HepG2 (cell line): Measurements from ENCODE around the gene NAE1. TPM values are rescaled to one million over a fixed set of nuclear protein-coding genes. Genes with fewer than 3 reads are reported as not detected.

ENCODE experiments used
- FOXM1 ChIP-seq: sonication (generic); formaldehyde crosslinking; IDR thresholded peaks from 2 replicates; pipeline ENCODE4 v1.5.0; 2020; ENCODE audit warnings: missing genetic modification reagents
- ISL2 ChIP-seq: sonication (generic); formaldehyde crosslinking; IDR thresholded peaks from 2 replicates; pipeline ENCODE4 v1.5.0; 2020; ENCODE audit warnings: missing genetic modification reagents
- PRPF4 ChIP-seq: fragments of 200-400 bp; formaldehyde crosslinking; IDR thresholded peaks from 2 replicates; pipeline ENCODE4 v1.6.1; 2016; ENCODE audit warnings: low read length, low read depth; ENCODE audit not compliant: poor library complexity, severe bottlenecking
- RBFOX2 ChIP-seq: fragments of 200-400 bp; formaldehyde crosslinking; IDR thresholded peaks from 2 replicates; pipeline ENCODE4 v1.6.1; 2017; ENCODE audit warnings: low read depth, mild to moderate bottlenecking, low read length
- RELA ChIP-seq: sonication (generic); formaldehyde crosslinking; IDR thresholded peaks from 2 replicates; pipeline ENCODE4 v1.4.0; 2020; ENCODE audit warnings: missing genetic modification reagents
- TCF12 ChIP-seq, 2 experiments: fragments of 450-650 bp in 1 of 2; sonication (generic) in 1 of 2; formaldehyde crosslinking in 1 of 2; IDR thresholded peaks; 2 replicates each; pipeline versions ENCODE4 v1.6.1 to v1.8.0; 2017 to 2022; ENCODE audit warnings: antibody characterized with exemption in 1 of 2, mild to moderate bottlenecking in 1 of 2, missing genetic modification reagents in 1 of 2, moderate library complexity in 1 of 2
- ZBTB3 ChIP-seq: sonication (generic); formaldehyde crosslinking; IDR thresholded peaks from 2 replicates; pipeline ENCODE4 v1.4.0; 2020; ENCODE audit warnings: low read depth, mild to moderate bottlenecking, moderate library complexity, missing genetic modification reagents, borderline replicate concordance
- ZNF20 ChIP-seq: sonication (generic); formaldehyde crosslinking; IDR thresholded peaks from 2 replicates; pipeline ENCODE4 v1.4.0; 2020; ENCODE audit warnings: mild to moderate bottlenecking, moderate library complexity, missing genetic modification reagents
- ZNF224 ChIP-seq: sonication (generic); formaldehyde crosslinking; IDR thresholded peaks from 2 replicates; pipeline ENCODE4 v1.5.0; 2020; ENCODE audit warnings: mild to moderate bottlenecking, missing genetic modification reagents
- ZNF230 ChIP-seq: sonication (generic); formaldehyde crosslinking; IDR thresholded peaks from 2 replicates; pipeline ENCODE4 v1.4.0; 2020; ENCODE audit warnings: mild to moderate bottlenecking, missing genetic modification reagents
- ZNF550 ChIP-seq: sonication (generic); formaldehyde crosslinking; IDR thresholded peaks from 2 replicates; pipeline ENCODE4 v1.4.0; 2020; ENCODE audit warnings: mild to moderate bottlenecking, missing genetic modification reagents, borderline replicate concordance
- ZNF552 ChIP-seq: sonication (generic); formaldehyde crosslinking; IDR thresholded peaks from 2 replicates; pipeline ENCODE4 v1.9.0; 2022; ENCODE audit warnings: missing genetic modification reagents, mild to moderate bottlenecking, borderline replicate concordance
- ZNF746 ChIP-seq: sonication (generic); formaldehyde crosslinking; IDR thresholded peaks from 2 replicates; pipeline ENCODE4 v1.8.0; 2022; ENCODE audit warnings: mild to moderate bottlenecking, missing genetic modification reagents
- ZSCAN20 ChIP-seq: sonication (generic); formaldehyde crosslinking; IDR thresholded peaks from 2 replicates; pipeline ENCODE4 v1.4.0; 2020; ENCODE audit warnings: missing genetic modification reagents, mild to moderate bottlenecking, borderline replicate concordance
- polyA plus RNA-seq, 8 experiments: library from polyadenylated mRNA; depleted of rRNA in 3 of 8; stranded (reverse) in 7 of 8; unstranded in 1 of 8; fragments of >200 nt; fragmentation: Illumina TruSeq in 4 of 8; extraction: Trizol in 4 of 8; gene quantifications; 2 replicates each; pipeline versions ENCODE4 v1.2.1 to v1.2.3, GENCODE V29; 2011 to 2016; ENCODE audit warnings: low read depth in 4 of 8, missing spikeins in 1 of 8, mixed read lengths in 1 of 8; ENCODE audit not compliant: insufficient read depth in 1 of 8
- total RNA-seq, 5 experiments: library from RNA; depleted of rRNA; stranded (reverse); fragments of >200 nt; fragmentation: Illumina TruSeq; extraction: Trizol; gene quantifications; 2 replicates each; pipeline ENCODE4 v1.2.3, GENCODE V29; 2016; ENCODE audit warnings: low read depth in 1 of 5
- TF ChIP-seq, protein P1 (sequence below): IDR thresholded peaks from 2 replicates; pipeline ENCODE4 v1.6.1; 2016; ENCODE audit warnings: low read depth, missing genetic modification reagents, missing compliant biosample characterization
- TF ChIP-seq, protein P2 (sequence below): sonication (generic); formaldehyde crosslinking; IDR thresholded peaks from 2 replicates; pipeline ENCODE4 v1.5.1; 2020; ENCODE audit warnings: missing genetic modification reagents, mild to moderate bottlenecking, borderline replicate concordance
- TF ChIP-seq, protein P3 (sequence below): sonication (generic); formaldehyde crosslinking; conservative IDR thresholded peaks from 2 replicates; pipeline ENCODE4 v1.8.0; 2022; ENCODE audit warnings: mild to moderate bottlenecking, moderate library complexity, missing genetic modification reagents
- TF ChIP-seq, protein P4 (sequence below): sonication (generic); formaldehyde crosslinking; IDR thresholded peaks from 2 replicates; pipeline ENCODE4 v1.4.0; 2020; ENCODE audit warnings: missing genetic modification reagents

The NAE1 gene
- total and polyA plus RNA-seq, 2 of the 13 experiments (the other 11 are each of a cell fraction or from before 2014, with no cell fraction given), result 95.7 to 206 TPM

DNA sequence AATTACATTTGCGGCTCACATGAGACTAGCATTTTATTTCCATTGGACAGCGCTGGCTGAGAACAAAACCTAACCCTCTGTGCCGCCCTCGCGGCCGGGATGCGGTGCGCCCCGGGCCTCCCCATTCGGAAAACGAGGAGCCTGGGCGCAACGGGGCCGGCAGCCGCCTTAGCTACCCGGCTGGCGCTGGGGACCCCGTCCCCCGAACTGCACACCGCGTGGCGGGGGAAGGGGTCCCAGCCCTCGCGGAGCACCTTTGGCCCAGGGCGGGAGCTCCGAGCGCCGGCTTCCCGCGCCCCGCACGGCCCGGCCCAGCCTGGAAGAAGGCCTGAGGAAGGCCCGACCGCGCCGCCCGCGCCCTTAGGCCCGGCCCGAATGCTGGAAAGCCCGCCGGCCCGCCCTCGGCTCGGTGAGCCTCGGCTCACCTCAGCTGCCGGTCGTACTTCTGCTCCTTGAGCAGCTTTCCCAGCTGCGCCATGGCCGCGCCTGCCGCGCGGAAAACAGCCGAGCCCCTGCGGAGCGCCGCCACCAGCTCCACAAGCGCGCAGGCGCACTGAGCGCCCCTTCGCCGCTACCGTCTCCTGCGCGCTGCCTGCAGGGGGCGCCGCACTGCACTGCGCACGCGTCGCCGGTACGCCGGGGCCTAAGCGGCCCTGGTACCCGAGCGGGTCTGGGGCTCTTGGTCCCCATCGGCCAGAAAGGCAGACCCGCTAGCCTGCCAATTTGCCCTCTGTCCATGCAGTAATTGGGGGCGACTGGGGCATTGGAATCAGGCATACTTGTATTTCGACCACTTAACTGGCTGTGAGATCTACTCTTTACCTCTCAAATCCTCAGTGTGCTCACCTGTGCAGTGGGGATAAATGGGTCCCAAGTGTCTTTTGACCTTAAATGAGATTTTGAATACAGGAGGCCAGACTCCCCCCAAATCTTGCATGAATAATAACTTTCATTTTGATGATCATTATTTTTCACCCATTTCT, at the start of gene NAE1 (continued):
- TF ChIP-seq TCF12 (IDR thresholded peaks at IDR 0.05), result no peak
- TF ChIP-seq TCF12 (CRISPR knock-in tag; IDR thresholded peaks at IDR 0.05), result peak; percentile 98
- TF ChIP-seq, protein P1, sequence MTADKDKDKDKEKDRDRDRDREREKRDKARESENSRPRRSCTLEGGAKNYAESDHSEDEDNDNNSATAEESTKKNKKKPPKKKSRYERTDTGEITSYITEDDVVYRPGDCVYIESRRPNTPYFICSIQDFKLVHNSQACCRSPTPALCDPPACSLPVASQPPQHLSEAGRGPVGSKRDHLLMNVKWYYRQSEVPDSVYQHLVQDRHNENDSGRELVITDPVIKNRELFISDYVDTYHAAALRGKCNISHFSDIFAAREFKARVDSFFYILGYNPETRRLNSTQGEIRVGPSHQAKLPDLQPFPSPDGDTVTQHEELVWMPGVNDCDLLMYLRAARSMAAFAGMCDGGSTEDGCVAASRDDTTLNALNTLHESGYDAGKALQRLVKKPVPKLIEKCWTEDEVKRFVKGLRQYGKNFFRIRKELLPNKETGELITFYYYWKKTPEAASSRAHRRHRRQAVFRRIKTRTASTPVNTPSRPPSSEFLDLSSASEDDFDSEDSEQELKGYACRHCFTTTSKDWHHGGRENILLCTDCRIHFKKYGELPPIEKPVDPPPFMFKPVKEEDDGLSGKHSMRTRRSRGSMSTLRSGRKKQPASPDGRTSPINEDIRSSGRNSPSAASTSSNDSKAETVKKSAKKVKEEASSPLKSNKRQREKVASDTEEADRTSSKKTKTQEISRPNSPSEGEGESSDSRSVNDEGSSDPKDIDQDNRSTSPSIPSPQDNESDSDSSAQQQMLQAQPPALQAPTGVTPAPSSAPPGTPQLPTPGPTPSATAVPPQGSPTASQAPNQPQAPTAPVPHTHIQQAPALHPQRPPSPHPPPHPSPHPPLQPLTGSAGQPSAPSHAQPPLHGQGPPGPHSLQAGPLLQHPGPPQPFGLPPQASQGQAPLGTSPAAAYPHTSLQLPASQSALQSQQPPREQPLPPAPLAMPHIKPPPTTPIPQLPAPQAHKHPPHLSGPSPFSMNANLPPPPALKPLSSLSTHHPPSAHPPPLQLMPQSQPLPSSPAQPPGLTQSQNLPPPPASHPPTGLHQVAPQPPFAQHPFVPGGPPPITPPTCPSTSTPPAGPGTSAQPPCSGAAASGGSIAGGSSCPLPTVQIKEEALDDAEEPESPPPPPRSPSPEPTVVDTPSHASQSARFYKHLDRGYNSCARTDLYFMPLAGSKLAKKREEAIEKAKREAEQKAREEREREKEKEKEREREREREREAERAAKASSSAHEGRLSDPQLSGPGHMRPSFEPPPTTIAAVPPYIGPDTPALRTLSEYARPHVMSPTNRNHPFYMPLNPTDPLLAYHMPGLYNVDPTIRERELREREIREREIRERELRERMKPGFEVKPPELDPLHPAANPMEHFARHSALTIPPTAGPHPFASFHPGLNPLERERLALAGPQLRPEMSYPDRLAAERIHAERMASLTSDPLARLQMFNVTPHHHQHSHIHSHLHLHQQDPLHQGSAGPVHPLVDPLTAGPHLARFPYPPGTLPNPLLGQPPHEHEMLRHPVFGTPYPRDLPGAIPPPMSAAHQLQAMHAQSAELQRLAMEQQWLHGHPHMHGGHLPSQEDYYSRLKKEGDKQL (CRISPR knock-in tag), result peak; percentile 7; the same call in 1 of the 2 replicates
- 0 out of 2 replicates have a peak, but pooled peaks have one; percentile 81 for TF ChIP-seq FOXM1 (CRISPR knock-in tag)
- no peak for TF ChIP-seq ZNF550 (CRISPR knock-in tag)
- TF ChIP-seq, protein P2, sequence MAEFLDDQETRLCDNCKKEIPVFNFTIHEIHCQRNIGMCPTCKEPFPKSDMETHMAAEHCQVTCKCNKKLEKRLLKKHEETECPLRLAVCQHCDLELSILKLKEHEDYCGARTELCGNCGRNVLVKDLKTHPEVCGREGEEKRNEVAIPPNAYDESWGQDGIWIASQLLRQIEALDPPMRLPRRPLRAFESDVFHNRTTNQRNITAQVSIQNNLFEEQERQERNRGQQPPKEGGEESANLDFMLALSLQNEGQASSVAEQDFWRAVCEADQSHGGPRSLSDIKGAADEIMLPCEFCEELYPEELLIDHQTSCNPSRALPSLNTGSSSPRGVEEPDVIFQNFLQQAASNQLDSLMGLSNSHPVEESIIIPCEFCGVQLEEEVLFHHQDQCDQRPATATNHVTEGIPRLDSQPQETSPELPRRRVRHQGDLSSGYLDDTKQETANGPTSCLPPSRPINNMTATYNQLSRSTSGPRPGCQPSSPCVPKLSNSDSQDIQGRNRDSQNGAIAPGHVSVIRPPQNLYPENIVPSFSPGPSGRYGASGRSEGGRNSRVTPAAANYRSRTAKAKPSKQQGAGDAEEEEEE, result no peak
- peak; percentile 28; the same call in 1 of the 2 replicates for TF ChIP-seq ZBTB3 (CRISPR knock-in tag)
- peak; percentile 85 for TF ChIP-seq ISL2 (CRISPR knock-in tag)
- TF ChIP-seq PRPF4, result no peak
- TF ChIP-seq RBFOX2, result peak; percentile 99
- peak; percentile 90 for TF ChIP-seq ZNF552 (CRISPR knock-in tag)
- TF ChIP-seq, protein P3, sequence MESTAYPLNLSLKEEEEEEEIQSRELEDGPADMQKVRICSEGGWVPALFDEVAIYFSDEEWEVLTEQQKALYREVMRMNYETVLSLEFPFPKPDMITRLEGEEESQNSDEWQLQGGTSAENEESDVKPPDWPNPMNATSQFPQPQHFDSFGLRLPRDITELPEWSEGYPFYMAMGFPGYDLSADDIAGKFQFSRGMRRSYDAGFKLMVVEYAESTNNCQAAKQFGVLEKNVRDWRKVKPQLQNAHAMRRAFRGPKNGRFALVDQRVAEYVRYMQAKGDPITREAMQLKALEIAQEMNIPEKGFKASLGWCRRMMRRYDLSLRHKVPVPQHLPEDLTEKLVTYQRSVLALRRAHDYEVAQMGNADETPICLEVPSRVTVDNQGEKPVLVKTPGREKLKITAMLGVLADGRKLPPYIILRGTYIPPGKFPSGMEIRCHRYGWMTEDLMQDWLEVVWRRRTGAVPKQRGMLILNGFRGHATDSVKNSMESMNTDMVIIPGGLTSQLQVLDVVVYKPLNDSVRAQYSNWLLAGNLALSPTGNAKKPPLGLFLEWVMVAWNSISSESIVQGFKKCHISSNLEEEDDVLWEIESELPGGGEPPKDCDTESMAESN (CRISPR knock-in tag), result peak; percentile 96
- peak; percentile 97 for TF ChIP-seq ZNF230 (CRISPR knock-in tag)
- TF ChIP-seq ZNF746 (CRISPR knock-in tag), result no peak
- TF ChIP-seq, protein P4, sequence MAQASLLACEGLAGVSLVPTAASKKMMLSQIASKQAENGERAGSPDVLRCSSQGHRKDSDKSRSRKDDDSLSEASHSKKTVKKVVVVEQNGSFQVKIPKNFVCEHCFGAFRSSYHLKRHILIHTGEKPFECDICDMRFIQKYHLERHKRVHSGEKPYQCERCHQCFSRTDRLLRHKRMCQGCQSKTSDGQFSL (CRISPR knock-in tag), result peak; percentile 81
- TF ChIP-seq ZNF20 (CRISPR knock-in tag), result peak; percentile 92
- peak; percentile 99; the same call in 1 of the 2 replicates for TF ChIP-seq ZSCAN20 (CRISPR knock-in tag)
- TF ChIP-seq ZNF224, result peak; percentile 97
- no peak for TF ChIP-seq RELA (CRISPR knock-in tag)
